ENCODE results near the gene ALOX15B. TPM values are rescaled to one million over a fixed set of nuclear protein-coding genes. Genes with fewer than 3 reads are reported as not detected.
"Not testable (repeated sequence)": the region's sequence is repeated elsewhere in the genome, so short reads cannot be mapped to it uniquely, and the experiment has no call there.

The ALOX15B gene
- total RNA-seq, 1 donor from 2014 or later = not detected

- DNase-seq (ENCODE audit: low read depth, low spot score) = not testable (repeated sequence)
Measured at GRCh38 chr17:8077939-8078338, 39.1 kb downstream of the ALOX15B start.

DNA sequence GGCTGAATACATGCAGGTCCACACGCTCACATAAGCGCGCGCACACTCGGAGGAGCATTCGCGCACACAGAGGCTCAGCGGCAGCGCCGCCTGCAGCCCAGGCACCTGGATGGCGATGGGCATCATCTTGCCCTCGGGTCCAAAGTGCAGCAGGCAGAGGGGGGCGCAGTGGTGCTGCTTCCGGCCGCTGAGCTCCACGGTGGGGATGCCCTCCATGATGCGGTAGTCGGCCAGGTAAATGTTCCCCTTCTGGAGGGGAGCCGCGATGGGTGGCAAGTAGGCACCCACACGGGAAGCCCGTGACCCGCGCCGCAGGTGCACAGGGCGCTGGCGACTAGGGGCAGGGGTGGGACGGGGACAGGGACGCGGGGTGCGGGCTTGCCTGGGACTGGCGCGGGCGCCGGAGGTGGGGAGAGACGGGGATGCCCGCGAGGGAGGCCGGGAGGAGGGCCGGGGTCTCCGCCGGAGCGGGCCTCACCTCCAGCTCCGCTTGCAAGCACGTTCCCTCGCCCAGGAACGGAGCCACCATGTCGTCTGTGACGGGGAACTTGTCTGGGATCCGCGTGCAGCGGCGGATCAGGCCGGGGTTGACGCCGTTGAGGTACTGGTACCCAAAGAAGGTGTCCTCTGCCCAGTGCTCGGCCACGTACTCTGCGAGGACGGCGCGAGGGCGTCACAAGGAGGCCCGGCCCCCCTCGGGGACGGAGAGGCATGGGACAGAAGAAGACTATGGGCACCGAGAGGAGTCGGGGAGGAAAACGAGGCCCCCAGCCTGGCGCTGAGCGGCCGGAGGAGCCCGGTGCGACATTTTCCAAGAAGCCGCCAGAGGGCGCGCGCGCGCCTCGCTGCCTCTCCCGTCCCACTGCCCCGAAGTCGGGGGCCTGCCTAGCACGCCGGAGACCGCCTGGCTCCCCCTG, 40.7 kb downstream of the ALOX15B start:
- no peak for DNase-seq (ENCODE audit: low read depth, low spot score)

DNA sequence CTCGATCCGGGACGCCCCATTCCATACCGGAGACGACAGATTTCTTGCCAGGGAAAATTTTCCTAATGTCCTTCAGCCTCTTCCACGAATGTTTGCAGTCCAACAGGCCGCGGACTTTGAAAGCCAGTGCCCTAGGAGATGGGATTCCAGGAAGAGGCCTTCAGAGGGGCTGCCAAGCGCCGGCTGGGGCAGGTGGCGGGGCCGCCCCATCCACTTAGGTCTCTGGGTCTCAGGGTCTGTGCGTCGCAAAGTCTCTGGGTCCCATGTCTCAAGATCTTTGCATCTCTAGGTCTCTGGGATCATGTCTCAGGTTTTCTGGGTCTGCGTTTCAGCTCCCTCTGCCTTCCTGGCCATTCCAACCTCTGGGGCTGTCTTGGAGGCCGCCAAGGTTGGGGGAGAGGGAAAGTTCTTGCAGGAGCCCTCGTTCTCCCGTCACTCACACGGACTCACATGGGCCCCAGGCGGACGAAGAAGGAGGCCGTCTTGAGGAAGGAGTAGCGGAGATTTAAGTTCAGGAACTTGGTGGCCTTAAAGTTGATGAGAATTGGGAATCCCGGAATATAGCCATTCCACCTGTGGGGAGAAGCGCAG, 41.4 kb downstream of the ALOX15B start:
- no peak for DNase-seq (ENCODE audit: low read depth, low spot score)

- DNase-seq (ENCODE audit: low read depth, low spot score) = no peak
Measured at GRCh38 chr17:8080799-8081219, 42.0 kb downstream of the ALOX15B start.

DNA sequence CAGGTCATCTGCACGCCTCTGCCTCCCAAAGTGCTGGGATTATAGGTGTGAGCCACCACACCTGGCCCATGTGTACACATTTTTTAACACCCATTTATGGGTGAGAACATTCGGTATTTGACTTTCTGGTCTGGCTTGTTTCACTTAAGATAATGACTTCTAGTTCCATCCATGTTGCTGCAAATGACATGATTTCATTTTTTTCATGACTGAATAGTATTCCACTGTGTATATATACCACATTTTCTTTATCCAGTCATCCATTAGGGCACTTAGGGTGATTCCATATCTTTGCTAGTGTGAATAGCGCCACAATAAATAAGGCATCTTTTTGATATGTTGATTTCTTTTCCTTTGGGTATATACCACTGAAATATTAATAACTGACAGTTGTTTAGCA, 43.0 kb downstream of the ALOX15B start:
- DNase-seq (ENCODE audit: low read depth, low spot score) = no peak

- no peak for DNase-seq (ENCODE audit: low read depth, low spot score)
Measured at GRCh38 chr17:8082292-8082691, 43.4 kb downstream of the ALOX15B start.

DNA sequence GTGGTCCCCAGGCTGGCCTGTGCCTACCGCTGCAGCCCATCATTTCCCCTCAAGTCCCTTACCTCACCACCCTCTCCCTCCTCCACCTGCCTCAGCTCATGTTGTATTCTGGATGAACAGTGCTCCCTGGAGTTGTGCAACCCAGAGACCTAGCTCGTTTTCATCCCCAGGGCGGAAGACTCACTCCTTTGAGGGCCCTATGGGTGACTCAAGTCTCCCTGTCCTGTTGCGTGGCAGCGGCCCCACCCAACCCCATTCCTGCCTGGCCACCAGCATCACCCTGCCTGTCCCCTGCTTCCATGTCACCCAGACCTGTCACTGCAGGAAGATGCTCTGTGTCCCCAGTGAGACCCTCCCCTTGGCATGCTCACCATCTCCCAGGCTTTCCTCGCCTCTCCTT, 45.4 kb downstream of the ALOX15B start:
- DNase-seq (ENCODE audit: low read depth, low spot score) = no peak

DNA sequence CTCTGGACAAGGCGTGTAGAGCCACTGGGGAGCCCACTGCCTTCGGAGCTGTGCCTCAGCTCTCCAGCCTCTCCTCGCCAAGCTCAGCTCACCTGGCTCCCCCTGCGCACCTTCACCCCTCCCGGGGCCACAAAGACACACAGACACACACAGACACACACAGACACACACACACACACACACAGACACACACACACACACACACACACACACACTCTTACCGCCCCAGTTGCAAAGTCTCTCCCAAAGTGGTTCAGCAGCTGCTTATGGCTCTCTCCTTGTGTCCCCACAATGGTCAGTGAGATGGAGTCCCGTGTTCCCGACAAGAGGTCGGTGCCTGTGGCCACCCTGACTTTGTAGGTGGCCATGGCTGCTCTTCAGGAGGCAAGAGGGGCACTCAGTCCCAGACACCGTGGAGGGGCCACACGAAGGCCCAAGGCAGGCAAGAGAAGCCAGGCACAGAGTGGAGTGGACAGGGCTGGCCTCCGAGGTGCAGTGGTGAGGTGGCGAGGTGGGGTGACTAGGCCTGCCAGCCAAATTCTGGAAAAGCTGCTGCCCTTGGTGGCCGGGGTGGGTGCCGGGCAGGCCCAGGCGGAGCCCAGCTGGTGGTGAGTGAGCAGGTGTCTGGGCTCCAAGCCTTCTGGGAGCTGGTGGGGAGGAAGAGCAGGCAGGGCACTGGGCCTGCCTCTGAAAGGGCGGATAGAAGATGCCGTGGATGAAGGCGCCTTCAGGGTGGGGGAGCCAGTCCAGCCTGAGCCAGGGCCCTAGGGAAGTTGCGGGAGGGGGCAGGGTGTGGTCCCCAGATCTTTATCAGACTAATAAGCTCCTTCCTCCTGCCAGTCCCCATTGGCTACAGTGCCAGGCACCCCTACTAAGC, 48.5 kb downstream of the ALOX15B start, which contains the start of gene ALOX12B:
TSS of gene ALOX12B (minus strand) at position 642 of the 877 bp plus-strand sequence. CDS start at position 368, 274 bp downstream.
- DNase-seq (ENCODE audit: low read depth, low spot score) = no peak

GRCh38 chr17:8087952-8088230, 49.0 kb downstream of the ALOX15B start:
- no peak for DNase-seq (ENCODE audit: low read depth, low spot score)

DNA sequence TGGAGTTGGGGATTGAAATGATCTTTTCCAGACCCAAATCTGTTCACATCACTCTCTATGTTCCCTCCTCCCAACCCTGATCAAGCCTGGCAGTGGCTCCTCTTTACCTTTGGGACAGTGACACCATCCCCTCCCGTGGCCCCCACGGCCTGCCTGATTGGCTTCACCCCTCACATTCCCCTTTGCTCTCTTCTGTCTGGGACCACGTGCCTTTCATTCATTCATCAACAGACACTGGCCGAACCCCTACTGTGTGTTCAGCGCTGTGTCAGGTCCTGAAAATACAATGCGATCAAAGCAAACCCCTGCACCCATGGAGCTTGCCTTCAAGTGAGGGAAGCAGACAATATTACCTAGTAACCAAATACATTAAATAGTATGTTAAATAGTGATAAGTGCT, 50.9 kb downstream of the ALOX15B start:
- no peak for DNase-seq (ENCODE audit: low read depth, low spot score)

- DNase-seq (ENCODE audit: low read depth, low spot score) = no peak
Measured at GRCh38 chr17:8091033-8091687, 52.3 kb downstream of the ALOX15B start.

GRCh38 chr17:8095361-8095760, 56.5 kb downstream of the ALOX15B start:
- DNase-seq (ENCODE audit: low read depth, low spot score) = no peak

DNA sequence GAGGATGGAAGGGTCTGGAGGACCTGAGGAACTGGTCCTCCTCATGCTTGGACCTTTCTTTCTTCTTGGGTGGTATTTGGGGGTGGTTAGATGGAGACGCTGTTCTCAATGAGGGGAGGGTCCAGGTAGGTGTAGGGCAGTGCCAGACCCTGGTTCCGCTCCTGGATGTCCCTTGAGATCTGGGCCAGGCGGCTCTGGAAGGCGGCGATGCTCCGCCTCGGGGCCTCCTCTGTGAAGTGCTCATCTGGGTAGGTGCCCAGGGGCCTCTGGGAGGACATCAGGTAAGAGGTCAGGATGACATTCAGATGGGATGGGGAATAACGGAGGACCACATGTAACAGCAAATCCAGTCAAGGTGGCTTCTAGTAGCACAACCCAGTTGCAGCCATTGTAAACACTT, 57.7 kb downstream of the ALOX15B start:
- no peak for DNase-seq (ENCODE audit: low read depth, low spot score)

Other genes starting within 250 kb of the ALOX15B start
- gene KDM6B, start 204.8 kb upstream of the ALOX15B start, total RNA-seq = 2.0 and 3.1 TPM in 2 replicates
- gene TMEM88, start 184.0 kb upstream of the ALOX15B start, total RNA-seq = 5.8 and 19.8 TPM in 2 replicates
- gene NAA38, start 181.5 kb upstream of the ALOX15B start, total RNA-seq = 95.4 and 120 TPM in 2 replicates
- 9.8 and 13.2 TPM in 2 replicates for gene CYB5D1, start 181.1 kb upstream of the ALOX15B start, total RNA-seq
- gene CHD3, start 150.3 kb upstream of the ALOX15B start, total RNA-seq = 144 and 220 TPM in 2 replicates
- gene RNF227, start 122.8 kb upstream of the ALOX15B start, total RNA-seq = 0.86 and 1.2 TPM in 2 replicates
- 0.20 and 0.32 TPM in 2 replicates for gene KCNAB3, start 109.2 kb upstream of the ALOX15B start, total RNA-seq
- 43.6 and 62.4 TPM in 2 replicates for gene TRAPPC1, start 107.1 kb upstream of the ALOX15B start, total RNA-seq
- 17.9 and 23.7 TPM in 2 replicates for gene CNTROB, start 106.9 kb upstream of the ALOX15B start, total RNA-seq
- gene GUCY2D, start 36.4 kb upstream of the ALOX15B start, total RNA-seq = not detected in 2 replicates
- not detected in 2 replicates for gene ALOX12B, start 48.7 kb downstream of the ALOX15B start, total RNA-seq
- not detected in 2 replicates for gene ALOXE3, start 79.5 kb downstream of the ALOX15B start, total RNA-seq
- 0.14 and 0.40 TPM in 2 replicates for gene HES7, start 85.0 kb downstream of the ALOX15B start, total RNA-seq
- gene PER1, start 113.3 kb downstream of the ALOX15B start, total RNA-seq = 8.0 and 11.3 TPM in 2 replicates
- gene VAMP2, start 123.9 kb downstream of the ALOX15B start, total RNA-seq = 3.9 and 4.0 TPM in 2 replicates
- 15.8 and 33.2 TPM in 2 replicates for gene TMEM107, start 137.3 kb downstream of the ALOX15B start, total RNA-seq
- gene BORCS6, start 151.1 kb downstream of the ALOX15B start, total RNA-seq = 9.6 and 13.4 TPM in 2 replicates
- gene AURKB, start 171.5 kb downstream of the ALOX15B start, total RNA-seq = 34.4 and 60.2 TPM in 2 replicates
- gene CTC1, start 209.0 kb downstream of the ALOX15B start, total RNA-seq = 5.5 and 10.6 TPM in 2 replicates
- 40.7 and 52.3 TPM in 2 replicates for gene PFAS, start 210.2 kb downstream of the ALOX15B start, total RNA-seq
- gene RANGRF, start 249.6 kb downstream of the ALOX15B start, total RNA-seq = 17.1 and 17.6 TPM in 2 replicates